Testis (tissue), 3 donors: ENCODE measurements around the gene CSMD2. TPM values are rescaled to one million over a fixed set of nuclear protein-coding genes. Genes with fewer than 3 reads are reported as not detected.

Source experiments
- DNase-seq: peaks from one replicate; pipeline ENCODE4 v3.0.0-alpha.2; 2019
- H3K27ac ChIP-seq, 2 donors: fragments of 200-600 bp; sonication (generic); one replicate each; pipeline ENCODE4 v1.5.1; 2019
- H3K27me3 ChIP-seq: fragments of 200-600 bp; sonication (generic); one replicate; pipeline ENCODE4 v1.5.1; 2019
- H3K36me3 ChIP-seq: fragments of 200-600 bp; sonication (generic); one replicate; pipeline ENCODE4 v1.5.1; 2017; ENCODE audit warnings: low read depth; ENCODE audit errors: missing control alignments
- H3K4me1 ChIP-seq: fragments of 200-600 bp; sonication (generic); one replicate; pipeline ENCODE4 v1.5.1; 2019
- H3K4me3 ChIP-seq, 2 donors: fragments of 200-600 bp; sonication (generic); one replicate each; pipeline ENCODE4 v1.5.1; 2017 to 2019
- H3K9me3 ChIP-seq: fragments of 200-600 bp; sonication (generic); one replicate; pipeline ENCODE4 v1.5.1; 2017
- POLR2A ChIP-seq: fragments of 450-650 bp; IDR thresholded peaks from one replicate; pipeline ENCODE4 v1.6.1; 2017; ENCODE audit warnings: antibody characterized with exemption, mild to moderate bottlenecking, moderate library complexity
- WGBS, 2 donors: methylation state at CpG; one replicate each; pipeline ENCODE4 v1.1.5; 2018; 5-methylcytosine and 5-hydroxymethylcytosine counted together
- intact Hi-C: fragments of 100-400 bp; cut with DNase I; formaldehyde crosslinking; loops from one replicate; pipeline ENCODE4 v1.15.1; 2023; ENCODE audit warnings: low total_unique reads
- polyA plus RNA-seq: library from polyadenylated mRNA; stranded (reverse); fragments of 350-450 nt; fragmentation: Illumina TruSeq; extraction: RNeasy Lipid Tissue Mini Kit (QIAGEN cat#74804); gene quantifications from one replicate; pipeline ENCODE4 v1.2.3, GENCODE V29; 2014; ENCODE audit warnings: low read depth, low replicate concordance; ENCODE audit not compliant: insufficient read depth
- total RNA-seq, 2 donors: library from RNA; depleted of rRNA; stranded (reverse); fragments of >200 nt; gene quantifications; one replicate each; pipeline ENCODE4 v1.2.3, GENCODE V29; 2016
- TF ChIP-seq, protein P1 (sequence below), 3 experiments: fragments of 450-650 bp in 2 of 3; fragments of 200-600 bp in 1 of 3; sonication (generic) in 1 of 3; IDR thresholded peaks; one replicate each; pipeline ENCODE4 v1.5.1; 2016 to 2019; ENCODE audit warnings: antibody characterized with exemption in 3 of 3, mild to moderate bottlenecking in 2 of 3, moderate library complexity in 1 of 3

The CSMD2 gene
- total and polyA plus RNA-seq, 3 donors from 2014 or later, result 1.2 to 3.8 (median 2.7) TPM

DNA sequence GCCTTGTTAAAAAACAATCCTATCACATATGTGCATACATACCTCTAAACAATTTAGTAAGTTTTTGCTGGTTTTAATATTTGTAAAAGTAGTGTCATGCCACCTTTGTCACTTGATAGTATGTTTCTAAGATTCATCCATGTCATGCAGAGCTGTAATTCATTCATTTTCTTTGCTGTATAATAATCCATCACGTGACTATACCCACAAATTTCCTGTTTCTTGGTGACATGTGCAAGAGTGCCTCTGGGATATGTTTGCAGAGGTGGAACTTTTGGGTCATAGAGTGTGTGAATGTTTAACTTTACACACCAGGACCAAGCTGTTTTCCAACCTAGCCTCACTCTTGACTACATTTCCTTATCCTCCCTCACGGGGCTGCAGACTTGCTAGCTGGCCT is 629.7 kb downstream of the CSMD2 start:
- intact Hi-C loops, result no loop called here
- Histone ChIP-seq H3K27ac (no peak overlapping the region), H3K36me3 (no peaks in the 10 kb centered on the region), H3K27me3 (no peaks in the 10 kb centered on the region), H3K9me3 (no peaks in the 10 kb centered on the region), H3K4me1 (no peaks in the 10 kb centered on the region), H3K4me3 (no peak overlapping the region)
- no peak for DNase-seq
- 88 to 91% methylated on average over 2 of the region's 2 CpGs for WGBS, 2 donors
- TF ChIP-seq, protein P1, sequence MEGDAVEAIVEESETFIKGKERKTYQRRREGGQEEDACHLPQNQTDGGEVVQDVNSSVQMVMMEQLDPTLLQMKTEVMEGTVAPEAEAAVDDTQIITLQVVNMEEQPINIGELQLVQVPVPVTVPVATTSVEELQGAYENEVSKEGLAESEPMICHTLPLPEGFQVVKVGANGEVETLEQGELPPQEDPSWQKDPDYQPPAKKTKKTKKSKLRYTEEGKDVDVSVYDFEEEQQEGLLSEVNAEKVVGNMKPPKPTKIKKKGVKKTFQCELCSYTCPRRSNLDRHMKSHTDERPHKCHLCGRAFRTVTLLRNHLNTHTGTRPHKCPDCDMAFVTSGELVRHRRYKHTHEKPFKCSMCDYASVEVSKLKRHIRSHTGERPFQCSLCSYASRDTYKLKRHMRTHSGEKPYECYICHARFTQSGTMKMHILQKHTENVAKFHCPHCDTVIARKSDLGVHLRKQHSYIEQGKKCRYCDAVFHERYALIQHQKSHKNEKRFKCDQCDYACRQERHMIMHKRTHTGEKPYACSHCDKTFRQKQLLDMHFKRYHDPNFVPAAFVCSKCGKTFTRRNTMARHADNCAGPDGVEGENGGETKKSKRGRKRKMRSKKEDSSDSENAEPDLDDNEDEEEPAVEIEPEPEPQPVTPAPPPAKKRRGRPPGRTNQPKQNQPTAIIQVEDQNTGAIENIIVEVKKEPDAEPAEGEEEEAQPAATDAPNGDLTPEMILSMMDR (IDR thresholded peaks at IDR 0.05), result no peak
- TF ChIP-seq POLR2A, result no peak

DNA sequence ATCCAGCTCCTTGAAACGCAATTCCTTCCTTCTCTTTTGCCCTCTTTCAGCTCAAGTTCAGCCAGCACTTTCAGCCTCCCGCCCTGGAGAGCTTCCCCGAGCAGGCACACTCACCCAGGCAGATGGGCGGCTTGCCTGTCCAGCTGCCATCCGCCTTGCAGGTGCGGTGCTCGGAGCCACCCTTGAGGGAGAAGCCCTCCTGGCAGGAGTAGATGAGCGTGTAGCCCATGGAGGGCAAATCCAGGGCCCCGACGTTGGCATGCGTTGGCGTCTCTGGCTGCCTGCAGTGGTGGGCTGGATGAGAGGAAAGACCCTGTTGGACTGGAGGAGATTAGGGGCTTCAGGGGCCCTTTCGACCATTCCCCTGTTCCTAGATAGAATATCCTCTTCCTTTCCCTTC is 632.1 kb downstream of the CSMD2 start:
- DNase-seq, result no peak
- intact Hi-C loops, result no loop called here
- Histone ChIP-seq H3K36me3 (no peaks in the 10 kb centered on the region), H3K27ac (no peak overlapping the region), H3K4me3 (no peak overlapping the region), H3K9me3 (no peaks in the 10 kb centered on the region), H3K27me3 (no peaks in the 10 kb centered on the region), H3K4me1 (no peaks in the 10 kb centered on the region)
- TF ChIP-seq POLR2A, result no peak
- TF ChIP-seq, protein P1 (IDR thresholded peaks at IDR 0.05), result no peak
- 90 to 96% methylated on average over 6 to 13 of the region's 13 CpGs for WGBS, 2 donors

DNA sequence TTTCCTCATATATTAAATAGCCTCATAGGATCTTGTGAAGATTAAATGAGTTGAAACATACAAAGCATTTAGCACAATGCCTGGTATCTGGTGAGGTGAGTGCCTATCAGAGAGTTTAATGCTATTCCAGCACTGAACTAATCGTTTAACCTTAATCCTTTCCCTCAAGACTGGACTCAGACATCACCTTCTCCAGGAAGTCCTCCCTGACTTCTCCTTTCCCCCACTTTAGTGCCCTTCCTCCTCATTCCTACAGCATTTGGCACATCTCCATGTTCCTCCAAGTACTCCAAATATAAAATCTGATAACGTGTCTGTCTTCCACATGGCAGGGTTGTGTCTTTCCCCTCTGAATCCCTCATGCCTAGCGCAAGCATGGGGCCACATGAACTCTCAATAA is 632.8 kb downstream of the CSMD2 start:
- no peak overlapping the region for H3K4me3 ChIP-seq
- TF ChIP-seq, protein P1 (IDR thresholded peaks at IDR 0.05), result no peak
- TF ChIP-seq POLR2A, result no peak
- DNase-seq, result no peak
- no peaks in the 10 kb centered on the region for H3K36me3 ChIP-seq
- H3K27ac ChIP-seq, result no peak overlapping the region
- no peaks in the 10 kb centered on the region for H3K27me3 ChIP-seq
- no peaks in the 10 kb centered on the region for H3K4me1 ChIP-seq
- no peaks in the 10 kb centered on the region for H3K9me3 ChIP-seq
- WGBS, 2 donors, result 84 to 91% methylated on average over 3 of the region's 3 CpGs
- intact Hi-C loops, result no loop called here

DNA sequence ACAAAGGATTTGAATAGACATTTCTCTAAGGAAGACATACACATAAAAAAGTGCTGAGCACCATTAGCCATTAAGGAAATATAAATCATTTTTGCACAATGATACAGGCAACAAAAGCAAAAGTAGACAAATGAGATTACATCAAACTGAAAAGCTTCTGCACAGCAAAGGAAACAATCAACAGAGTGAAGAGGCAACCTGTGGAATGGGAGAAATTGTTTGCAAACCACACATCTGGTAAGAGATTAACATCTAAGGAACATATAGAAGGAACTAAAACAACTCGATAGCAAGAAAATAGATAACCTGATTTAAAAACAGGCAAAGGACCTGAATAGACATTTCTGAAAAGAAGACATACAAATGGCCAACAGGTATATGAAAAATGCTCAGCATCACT is 635.1 kb downstream of the CSMD2 start:
- Histone ChIP-seq H3K27me3 (no peaks in the 10 kb centered on the region), H3K4me3 (no peak overlapping the region), H3K9me3 (no peaks in the 10 kb centered on the region), H3K36me3 (no peaks in the 10 kb centered on the region), H3K27ac (no peak overlapping the region), H3K4me1 (no peaks in the 10 kb centered on the region)
- 74 to 81% methylated on average over 1 of the region's 1 CpG for WGBS, 2 donors
- TF ChIP-seq, protein P1 (IDR thresholded peaks at IDR 0.05), result no peak
- TF ChIP-seq POLR2A, result no peak
- intact Hi-C loops, result no loop called here
- no peak for DNase-seq

DNA sequence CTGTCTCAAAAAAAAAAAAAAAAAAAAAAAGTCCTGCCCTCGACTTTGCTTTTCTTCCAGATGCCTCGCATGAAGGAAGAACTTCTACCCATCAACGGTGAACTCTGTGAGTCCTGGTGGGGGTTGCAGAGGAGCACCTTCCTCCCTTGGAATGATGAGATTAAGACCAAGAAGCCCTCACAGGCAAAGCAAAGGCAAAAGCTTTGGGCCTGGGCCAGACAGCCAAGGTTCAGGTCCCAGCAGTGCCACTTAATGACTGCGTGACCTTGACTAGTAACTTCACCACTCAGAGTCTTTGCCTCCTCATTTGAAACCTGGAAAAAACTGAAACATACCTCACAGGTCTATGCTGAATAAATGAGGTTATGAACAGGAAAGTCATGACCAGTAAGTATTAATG is 637.1 kb downstream of the CSMD2 start:
- H3K4me3 ChIP-seq, result no peak overlapping the region
- no peak for DNase-seq
- no peaks in the 10 kb centered on the region for H3K4me1 ChIP-seq
- H3K36me3 ChIP-seq, result no peaks in the 10 kb centered on the region
- no peak overlapping the region for H3K27ac ChIP-seq
- WGBS, 2 donors, result 57 to 68% methylated on average over 4 of the region's 4 CpGs
- intact Hi-C loops, result no loop called here
- TF ChIP-seq, protein P1 (IDR thresholded peaks at IDR 0.05), result no peak
- TF ChIP-seq POLR2A, result no peak
- no peaks in the 10 kb centered on the region for H3K9me3 ChIP-seq
- no peaks in the 10 kb centered on the region for H3K27me3 ChIP-seq
